8988T (cell line): ENCODE results near the gene ARHGAP26.

Experiments used
- DNase-seq: peaks from one replicate; pipeline ENCODE4 v3.0.0; 2011

The ARHGAP26 gene

DNA sequence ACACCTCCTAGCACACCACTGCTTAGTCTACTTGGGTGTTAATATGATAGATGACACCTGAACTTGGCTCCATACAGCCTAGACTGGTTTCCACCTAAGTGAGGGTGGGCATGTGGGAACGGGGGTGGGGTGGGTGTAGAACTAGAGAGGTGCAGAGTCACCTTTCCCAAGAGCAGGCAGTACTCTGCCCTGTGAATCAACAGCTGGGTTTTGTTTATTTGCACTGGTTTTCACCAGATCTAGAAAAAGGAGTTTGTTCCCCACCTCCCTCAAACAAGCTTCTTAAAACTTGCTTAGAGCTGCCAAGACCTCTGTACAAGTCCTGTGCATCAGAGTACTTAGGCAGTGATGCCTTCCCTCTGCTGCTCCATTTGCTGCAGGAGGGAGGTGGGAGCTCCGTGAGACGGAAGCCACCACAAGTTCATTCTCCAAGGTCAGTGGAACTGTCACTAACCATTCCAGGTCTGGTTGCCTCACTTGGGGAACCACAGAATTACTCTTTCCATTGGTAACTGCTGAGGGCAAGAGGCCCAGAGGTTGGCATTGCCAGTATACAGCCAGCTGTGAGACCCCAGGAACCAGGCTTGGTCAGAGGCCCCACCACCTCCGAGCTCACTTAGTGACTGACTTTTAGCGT, 469.8 kb downstream of the ARHGAP26 start:
- no peak for DNase-seq

DNA sequence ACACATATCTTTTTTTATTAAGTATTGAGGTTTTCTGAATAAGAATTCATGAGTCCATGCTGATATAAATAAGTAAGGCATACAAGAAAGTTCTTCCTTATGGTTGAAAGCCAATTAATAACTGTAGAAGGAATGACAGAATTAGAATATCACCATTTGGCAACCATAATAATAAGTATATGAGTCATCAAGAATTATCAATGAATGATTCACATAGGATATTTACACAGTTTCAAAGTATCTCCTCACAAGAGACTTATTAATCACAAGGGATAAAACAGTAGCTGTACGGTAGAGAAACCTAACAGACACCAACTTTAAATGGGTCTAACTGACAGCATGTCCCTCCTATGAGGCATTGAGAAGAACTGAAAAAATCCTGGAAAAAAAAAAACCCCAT, 471.7 kb downstream of the ARHGAP26 start:
- no peak for DNase-seq

DNA sequence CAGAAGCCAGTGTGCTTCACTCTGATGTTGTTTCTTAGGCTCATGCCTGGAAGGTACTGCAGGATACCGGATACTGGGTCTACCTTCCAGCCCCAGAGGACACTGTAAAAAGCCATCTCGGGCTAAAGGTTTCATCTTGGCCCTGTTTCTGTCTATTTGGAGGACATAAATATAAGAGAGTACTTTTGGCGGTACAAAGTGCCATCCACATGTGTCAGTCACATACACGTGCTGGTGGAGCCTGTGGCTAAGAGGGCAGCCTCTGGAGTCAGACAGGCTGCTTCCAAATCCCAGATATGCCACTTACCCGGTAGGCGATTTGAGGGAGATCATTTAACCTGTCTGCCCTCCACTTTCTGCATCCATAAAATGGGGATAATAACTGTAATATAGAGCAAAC, 472.9 kb downstream of the ARHGAP26 start:
- DNase-seq: no peak

DNA sequence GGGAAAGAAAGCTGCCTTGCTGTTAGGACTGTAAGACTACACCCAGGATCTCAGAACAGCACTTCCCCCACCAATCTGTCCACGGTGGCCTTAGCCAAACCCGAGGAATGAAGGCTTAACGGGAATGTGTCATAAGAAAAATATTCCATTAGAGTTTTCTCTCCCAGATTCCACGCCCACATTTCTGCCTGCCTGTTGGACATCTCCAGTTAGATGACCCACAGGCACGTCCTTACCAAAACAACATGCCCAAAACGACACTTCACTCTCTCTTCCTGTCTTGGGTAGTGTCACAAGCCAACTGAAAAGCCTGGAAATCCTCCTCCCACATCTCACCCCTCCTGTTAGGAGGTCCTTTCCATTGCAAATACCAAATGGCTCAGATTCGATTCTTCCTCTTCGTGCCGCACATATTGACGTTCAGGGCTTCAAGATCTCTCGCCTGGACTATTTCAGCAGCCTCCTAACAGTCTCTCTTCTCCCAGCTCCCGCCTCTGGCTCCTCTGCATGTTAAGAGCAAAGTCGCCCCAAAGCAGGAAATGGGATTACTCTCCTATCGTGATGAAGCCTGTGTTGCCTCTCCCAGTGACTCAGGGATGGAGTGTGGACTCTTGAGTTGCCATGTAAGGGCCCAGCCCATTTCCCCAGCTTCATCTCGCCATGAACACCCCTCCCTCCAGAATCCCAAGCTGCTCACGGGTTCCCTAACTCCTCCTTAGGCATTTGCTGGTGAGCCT, 474.0 kb downstream of the ARHGAP26 start:
- DNase-seq: peak; percentile 18

DNA sequence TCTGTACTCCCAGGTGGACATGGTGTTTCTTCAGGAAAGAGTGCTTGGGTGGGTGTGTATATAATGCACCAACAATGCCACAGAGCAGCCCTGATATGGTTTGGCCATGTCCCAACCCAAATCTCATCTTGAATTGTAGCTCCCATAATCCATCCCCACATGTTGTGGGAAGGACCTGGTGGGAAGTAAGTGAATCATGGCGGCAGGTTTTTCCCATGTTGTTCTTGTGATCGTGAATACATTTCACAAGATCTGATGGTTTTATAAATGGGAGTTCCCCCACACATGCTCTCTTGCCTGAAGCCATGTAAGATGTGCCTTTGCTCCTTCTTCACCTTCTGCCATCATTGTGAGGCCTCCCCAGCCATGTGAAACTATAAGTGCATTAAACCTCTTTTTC, 474.8 kb downstream of the ARHGAP26 start:
- DNase-seq: no peak

DNA sequence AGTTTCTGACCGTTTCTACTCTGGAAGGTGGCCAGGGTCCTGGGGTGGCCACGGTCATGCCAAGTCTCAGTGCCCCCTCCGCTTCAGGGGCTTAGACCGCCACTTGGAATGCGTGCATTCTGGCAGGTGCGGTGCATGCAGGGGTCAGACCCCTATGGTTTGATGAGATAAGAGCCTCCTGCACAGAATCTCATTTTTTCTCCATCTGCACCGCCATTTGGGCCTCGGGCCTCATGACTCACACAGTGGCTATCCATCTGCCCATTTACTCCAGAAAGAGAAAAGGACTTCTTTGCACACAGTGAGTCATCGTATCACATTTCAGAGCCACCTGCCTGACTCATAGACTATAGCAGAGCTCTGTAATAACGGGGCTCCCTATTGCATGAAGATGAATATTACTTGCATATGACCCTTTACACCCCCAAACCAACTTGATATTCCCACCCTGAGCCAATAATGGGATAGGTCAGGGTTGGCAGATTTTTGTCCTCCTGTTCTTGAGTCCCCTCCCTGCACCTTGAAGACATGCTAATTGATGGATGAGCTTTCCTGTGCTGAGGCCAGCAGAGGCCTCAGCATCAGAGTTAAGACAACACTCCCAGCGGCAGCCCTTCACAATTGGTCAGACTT, 475.9 kb downstream of the ARHGAP26 start:
- DNase-seq: peak; percentile 40

DNA sequence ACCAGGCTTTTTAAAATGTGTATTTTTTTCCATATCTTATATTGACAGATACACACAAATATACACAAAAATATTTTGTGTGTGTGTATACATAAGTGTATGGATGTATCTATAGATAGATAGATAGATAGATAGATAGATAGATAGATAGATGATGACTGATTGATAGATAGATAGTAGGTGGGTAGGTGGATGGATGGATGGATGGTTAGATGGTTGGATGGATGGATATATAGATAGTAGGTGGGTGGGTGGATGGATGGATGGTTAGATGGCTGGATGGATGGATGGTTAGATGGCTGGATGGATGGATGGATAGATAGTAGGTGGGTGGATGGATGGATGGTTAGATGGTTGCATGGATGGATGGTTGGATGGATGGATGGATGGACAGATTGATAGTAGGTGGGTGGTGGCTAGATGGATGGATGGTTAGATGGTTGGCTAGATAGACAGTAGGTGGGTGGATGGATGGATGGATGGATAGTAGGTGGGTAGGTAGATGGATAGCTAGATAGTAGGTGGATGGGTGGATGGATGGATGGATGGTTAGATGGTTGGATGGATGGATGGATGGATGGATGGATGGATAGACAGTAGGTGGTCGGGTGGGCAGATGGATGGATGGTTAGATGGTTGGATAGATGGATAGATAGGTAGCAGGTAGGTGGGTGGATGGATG, 477.1 kb downstream of the ARHGAP26 start:
- no peak for DNase-seq

DNA sequence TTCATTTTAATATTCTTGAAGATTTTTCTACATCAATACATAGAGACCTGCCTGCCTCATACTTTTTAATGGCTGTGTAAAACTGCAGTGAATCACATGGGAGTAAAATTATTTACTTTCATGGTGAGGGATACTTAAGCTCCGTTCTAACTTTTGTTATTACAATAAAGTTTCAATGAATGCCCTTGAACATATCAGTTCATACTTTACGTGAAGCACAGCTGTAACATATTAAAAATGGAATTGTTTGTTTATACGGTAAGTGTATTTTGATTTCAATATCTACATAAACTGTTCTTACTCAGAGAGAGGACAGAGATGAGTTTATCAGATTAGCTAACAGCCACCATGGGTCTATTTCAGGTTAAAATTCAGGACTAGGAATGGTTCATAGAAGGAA, 478.2 kb downstream of the ARHGAP26 start:
- no peak for DNase-seq

DNA sequence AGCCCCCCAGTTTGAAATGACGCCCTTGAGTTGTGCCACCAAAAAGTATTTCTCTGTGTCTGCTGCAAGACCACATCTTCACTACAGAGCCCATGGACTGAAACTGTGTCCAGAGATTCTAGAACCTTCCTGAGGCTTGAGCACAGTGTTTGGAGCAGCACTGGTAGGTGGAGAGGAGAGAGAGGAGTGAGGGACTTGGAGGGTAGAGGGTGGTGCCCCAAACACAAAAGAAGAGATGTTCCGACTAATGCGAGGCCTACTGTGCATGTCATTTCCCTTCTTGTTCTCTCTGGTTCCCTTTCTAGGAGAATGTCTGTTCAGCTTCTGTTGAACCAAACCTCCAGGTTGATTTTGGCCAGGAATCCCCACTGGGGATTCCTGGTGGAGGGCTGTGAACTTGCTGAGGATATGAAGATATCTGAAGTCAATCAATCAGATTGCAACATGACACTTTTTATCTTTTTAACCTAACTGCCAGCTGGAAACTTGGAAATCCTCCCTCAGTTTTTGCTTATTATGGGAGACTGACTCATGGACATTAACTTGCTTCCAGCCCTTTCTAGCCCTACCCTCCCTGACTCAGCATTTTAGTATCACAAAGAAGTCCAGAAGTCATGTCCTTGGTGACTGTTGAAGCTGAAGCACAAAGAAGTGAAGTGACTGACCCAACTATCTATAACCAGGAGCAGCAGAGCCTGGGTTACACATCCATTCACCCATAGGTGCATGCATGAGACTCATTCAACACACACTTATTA, 478.8 kb downstream of the ARHGAP26 start:
- DNase-seq: no peak

DNA sequence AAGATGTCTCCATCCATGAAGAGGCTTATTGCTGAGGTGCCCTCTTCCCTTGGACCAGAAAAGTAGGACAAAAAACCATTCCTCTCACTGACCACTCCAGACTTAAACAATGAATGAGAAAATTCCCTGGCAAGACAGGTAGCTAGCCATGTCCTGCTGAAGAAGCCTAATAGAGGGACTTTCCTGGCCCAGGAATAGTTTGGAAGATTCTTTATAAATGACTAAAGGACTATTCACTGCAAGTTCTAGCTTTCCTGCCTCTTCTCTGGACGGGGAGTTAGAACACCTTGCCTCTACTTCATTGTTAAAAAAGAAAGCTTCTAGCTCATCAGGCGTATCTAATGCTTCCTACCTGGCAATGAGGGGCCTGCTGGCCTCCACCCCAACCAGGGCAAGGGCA, 479.7 kb downstream of the ARHGAP26 start:
- DNase-seq: no peak

DNA sequence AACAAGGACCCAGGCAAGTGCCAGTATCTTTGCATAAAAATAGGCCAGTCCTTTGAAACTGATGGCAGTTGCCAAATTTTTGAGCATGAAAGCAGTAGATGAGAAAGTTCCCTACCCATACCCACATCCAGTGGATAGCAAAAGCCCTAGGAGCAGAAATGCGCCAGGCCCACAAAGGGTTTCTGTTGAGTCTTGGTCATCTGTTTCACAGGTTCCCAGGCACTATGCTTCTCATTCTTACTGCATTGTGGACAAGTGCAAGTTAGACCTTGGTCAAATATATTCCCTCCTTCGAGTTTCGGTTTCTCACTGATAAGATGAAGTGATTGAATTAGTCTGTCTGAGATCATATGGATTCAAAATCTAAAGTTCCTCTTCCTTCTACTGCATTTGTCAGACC, 481.0 kb downstream of the ARHGAP26 start:
- no peak for DNase-seq

DNA sequence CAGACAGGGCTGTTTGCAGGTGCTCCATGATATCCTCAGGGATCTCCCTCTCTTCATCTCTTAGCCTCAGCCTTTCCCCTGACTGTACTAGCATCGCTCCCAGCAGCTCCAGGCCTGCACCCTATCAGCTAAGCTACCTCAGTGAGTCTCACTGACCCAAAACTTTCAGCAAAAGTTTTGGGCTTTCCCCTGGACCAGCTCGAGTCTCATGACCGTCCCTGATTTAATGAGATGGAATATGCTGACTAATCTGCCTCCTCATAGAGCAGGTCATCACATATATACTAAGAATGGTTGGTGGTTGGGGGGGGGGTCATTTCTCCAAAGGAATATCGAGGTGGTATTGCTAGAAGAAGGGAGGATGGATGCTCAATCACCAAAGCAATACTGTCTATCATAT, 481.8 kb downstream of the ARHGAP26 start:
- no peak for DNase-seq

DNA sequence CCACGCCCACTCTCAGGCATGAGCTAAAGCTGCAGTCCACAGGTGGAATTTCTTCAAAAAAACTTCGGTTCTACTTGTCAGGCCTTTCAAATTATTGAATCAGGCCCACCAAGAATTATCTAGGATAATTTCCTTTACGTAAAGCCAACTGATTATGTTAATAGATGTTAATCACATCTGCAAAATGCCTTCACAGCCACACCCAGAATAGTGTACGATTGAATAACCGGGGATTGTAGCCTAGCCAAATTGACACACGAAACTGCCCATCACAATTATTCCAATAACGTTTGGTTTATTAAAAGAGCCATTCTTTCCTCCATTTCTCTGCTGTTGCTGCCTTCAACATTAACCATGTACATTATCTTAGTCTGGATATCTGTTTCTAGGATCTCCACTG, 484.6 kb downstream of the ARHGAP26 start:
- no peak for DNase-seq

DNA sequence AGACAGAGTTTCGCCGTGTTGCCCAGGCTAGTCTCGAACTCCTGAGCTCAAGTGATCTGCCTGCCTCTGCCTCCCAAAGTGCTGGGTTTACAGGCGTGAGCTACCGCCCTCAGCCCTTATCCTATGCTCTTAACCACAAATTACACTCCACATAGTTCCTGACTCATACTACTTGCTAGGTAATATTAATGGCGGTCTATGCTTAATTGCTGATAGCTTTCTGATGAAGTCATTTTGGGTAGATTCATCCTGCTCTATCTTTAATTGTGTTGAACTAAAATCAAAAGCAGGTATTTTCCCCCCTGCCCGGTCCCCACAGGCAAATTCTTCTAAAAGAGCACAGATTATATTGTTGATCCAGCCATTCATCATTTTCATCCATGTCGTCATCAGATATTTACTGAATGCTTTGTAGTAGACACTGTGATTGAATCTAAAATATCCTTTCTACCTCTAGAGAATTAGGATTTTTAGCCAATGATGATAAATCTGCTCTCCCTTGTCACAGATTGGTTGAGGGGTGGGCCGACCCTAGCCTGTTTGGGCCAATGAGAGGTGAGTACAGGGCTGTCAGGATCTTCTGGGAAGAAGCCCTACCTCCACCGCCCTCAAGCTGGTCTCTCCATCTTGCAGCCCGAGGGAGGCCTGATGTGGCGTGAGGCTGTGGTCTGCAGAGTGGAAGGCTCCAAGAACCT, 488.5 kb downstream of the ARHGAP26 start:
- DNase-seq: no peak

DNA sequence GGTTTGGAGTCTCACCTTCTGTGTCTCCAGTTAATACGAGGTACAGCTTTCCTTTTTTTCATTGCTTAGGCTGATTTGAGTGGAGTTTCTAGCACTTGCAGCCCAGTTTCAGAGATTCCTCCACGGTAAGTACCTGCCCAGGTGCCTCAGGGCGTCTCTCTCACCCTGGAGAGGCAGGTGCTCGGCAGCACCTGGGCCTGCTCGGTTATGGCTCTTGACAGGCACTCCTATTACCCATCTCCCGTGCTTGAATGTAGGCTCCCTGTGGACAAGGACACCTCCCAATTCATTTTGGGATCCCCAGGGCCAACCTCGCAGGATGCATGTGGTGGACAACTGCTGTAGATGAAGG, 489.1 kb downstream of the ARHGAP26 start:
- DNase-seq: no peak

DNA sequence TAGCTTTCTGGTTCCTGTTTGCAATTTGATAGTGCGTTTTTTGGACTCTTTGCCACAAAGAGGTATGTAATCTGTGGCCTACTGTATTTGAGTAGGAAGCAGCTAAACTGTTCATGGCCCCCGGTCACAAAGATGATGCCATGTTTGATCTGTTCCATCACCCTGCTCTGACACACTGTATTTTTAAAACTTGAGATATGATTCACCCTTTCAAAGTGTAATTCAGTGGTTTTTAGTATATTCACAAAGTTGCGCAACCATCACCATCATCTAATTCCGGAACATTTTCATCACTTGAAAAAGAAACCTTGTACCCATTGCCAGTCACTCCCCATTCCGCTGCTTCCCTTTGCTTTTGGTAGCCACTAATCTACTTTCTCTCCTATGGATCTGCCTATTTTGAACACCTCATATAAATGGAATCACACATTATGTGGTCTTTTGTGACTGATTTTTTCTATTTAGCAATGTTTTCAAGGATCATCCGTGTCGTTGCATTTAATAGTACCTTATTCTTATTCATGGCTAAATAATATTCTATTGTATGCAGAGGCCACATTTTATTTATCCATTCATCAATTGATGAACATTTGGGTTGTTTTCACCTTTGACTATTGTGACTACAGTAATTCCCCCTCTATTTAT, 491.7 kb downstream of the ARHGAP26 start:
- no peak for DNase-seq

DNA sequence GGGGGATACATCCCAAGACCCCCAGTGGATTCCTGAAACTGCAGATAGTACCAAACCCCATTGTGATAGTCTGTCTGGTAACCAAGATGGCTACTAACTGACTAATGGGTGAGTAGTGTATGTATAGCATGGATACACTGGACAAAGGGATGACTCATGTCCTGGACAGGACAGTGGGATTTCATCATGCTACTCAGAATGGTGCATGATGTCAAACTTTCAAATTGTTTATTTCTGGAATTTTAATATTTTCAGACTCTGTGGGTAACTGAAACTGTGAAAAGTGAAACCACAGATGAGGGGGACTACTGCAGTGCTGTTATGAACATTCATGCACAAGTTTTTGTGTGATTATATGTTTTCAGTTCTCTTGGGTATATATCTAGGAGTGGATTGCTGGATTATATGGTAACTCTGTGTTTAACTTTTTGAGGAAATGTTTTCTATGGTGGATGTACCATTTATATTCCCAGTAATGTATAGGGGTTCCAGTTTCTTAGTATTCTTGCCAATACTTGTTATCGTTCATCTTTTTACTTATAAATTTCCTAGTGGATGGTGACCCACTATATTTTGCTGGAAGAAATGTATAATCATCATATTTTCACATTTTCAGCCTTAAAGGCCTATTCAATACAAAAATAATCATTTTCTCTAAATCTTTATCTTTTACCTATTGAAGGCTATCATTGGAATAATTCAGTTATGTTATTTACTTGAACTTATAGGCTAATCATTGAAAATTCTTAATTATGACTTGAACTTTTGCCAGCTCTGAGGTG, 492.4 kb downstream of the ARHGAP26 start:
- DNase-seq: no peak

DNA sequence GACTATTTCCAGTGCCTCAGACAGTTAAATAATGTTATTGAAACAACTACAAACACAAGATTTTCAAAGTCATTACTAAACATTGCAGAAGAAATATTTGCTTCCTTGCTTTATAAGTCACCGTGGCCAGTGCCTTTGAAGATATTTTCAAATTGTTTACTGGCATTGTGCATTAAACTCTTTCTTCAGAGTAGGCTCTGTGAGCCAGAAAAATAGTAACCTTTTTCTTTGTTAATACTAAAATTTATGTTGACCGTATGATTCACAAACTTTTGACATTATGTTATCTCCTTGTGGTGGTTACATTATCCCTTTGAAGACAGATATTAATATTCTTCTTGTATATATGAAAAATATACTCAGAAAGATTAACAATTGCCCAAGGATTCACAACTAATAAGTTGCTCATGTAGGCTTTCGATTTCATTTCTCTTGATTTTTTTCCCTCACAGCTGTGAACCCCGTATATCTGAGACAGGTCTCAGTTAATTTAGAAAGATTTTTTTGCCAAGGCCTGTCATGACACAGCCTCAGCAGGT, 493.2 kb downstream of the ARHGAP26 start:
- no peak for DNase-seq

DNA sequence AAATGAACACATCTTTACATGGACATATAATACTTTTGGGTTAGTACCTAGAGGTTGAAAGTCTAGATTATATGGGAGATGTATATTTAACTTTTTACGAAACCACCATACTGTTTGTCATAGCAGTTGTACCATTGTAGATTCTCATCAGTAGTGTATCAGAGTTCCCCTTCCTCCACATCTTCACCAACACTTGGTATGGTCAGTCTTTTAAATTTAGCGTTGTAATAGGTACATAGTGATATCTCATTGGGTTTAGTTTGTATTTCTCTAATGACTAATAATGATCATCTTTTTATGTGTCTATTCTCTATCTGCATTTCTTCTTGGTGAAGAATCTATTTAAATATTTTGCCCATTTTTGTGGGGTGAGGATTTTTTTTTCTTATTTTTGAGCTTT, 495.8 kb downstream of the ARHGAP26 start:
- DNase-seq: no peak

DNA sequence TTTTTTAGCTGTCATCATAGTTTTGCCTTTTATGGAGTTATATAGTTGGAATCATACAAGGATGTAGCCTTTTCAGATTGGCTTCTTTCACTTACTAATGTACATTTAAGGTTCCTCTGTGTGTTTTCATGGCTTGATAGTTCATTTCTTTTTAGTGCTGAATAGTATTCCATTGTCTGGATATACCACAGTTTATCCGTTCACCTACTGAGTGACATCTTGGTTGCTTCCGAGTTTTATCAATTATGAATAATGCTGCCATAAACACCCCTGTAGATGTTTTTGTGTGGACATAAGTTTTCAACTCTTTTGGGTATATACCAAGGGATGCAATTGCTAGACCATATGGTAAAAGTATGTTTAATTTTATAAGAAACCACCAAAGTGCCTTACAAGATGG, 497.0 kb downstream of the ARHGAP26 start:
- DNase-seq: no peak

DNA sequence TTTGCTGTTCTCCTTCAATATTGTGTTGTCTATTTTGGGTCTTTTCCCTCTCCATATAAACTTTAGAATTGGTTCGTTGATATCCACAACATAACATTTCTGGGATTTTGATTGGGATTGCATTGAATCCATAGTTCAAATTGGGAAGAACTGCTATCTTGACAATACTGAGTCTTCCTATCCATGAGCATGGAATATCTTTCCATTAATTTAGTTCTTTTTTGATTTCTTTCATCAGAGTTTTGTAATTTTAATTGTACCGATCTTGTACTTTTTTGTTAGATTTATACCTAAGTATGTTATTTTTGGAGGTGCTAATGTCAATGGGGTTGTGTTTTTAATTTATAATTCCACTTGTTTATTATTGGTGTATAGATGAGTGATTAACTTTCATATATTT, 498.2 kb downstream of the ARHGAP26 start:
- no peak for DNase-seq
